NCI-H446 treated with DMSO at 0.1 percent for 48 hours (cell line): ENCODE measurements around the gene TRIM29.

Source experiments
- DNase-seq: peaks from one replicate; lab custom pipeline; 2025; lab: John Stamatoyannopoulos, UW

TRIM29 gene

DNA sequence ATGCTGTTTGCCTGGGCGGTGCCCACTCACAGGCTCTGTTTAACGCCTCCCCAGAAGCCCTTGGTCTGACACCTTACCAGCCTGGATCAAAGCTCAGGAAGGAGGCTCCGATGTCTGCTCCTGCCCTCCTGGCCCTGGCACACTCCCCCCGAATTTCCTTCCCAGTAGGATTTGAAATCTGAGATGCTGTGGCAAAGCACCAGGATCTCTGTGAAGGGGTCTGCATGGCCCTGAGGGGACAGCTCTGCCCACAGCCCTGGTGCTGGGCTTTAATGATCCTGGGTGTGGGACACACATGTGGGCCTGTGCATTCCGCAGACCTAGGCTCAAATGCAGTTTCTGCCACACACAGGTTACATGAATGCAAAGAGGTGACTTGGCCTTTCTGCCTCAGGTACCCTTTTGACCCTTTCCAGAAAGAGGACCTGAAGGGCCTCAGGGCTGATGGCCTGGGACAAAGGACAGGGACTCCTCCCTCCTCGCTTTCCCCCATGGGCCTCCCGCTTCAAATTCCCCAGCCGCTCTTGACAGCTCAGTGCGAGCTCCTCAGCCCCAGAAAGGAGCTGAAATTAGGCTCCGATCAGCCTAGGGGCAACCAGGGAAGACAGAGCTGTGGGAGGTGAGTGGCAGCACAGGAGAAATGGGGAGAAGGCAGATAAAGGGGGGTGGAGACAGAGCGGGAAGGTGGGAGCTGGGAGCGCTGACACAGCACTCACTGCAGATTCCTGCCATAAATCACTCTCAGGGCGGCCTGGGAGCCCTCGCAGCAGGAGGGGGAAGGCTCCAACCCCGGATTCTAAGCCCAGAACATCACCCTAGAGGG lies 41.3 kb downstream of the TRIM29 start:
- no peak for DNase-seq

DNA sequence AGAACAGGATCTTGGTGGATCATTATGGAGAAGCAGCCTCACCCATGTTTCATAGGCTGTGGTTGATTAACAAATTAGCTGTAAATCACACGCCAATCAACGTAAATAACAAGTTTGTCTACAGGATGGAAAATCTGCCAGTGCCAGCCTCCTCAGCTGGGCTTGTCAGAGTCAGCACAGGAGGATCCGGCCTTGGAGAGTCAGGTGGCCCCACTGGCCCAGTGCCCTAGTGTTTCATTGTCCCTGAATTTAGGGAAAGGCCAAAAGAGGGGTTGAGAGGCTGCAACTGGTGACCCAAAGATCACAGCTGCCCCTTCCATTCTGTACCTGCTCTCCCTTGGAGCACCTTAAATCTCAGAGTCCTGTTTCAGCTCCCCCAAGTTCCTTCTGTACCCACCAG lies 42.4 kb downstream of the TRIM29 start:
- DNase-seq, result no peak

DNA sequence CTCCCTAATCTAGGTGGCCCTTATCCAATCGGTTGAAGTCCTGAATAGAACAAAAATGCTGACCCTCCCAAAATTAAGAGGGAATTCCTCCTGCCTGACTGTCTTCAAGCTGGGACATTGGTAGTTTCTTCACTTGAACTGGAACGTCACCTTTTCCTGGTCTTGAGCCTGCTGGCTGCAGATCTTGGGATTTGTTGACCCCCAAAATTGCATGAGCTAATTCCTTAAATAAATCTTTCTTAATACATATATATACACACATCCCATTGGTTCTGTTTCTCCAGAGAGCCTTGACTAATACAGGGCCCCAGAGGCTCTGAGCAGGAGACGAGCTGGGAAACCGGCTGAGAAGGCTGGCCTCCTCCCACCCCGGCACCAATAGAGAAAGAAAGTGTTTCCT lies 46.2 kb downstream of the TRIM29 start:
- no peak for DNase-seq

DNA sequence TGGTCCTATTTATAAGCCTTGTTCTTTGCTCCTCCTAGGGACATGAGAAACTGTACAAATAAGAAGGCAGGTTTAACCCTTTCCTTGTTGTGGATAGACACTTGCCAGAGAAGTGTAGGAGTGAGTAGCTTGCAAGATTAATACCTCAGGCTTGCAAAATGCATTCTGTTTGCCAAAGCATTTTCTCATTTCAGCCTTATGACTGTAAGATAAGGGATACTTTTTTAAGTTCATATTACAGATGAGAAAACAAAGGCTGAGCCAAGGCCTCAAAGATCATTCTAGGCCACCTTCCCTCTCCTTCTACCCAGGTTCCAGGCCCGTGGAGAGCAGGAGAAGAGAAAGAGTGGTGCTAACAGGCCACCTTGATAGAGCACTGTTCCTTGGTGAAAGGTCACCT lies 46.8 kb downstream of the TRIM29 start:
- DNase-seq, result no peak

DNA sequence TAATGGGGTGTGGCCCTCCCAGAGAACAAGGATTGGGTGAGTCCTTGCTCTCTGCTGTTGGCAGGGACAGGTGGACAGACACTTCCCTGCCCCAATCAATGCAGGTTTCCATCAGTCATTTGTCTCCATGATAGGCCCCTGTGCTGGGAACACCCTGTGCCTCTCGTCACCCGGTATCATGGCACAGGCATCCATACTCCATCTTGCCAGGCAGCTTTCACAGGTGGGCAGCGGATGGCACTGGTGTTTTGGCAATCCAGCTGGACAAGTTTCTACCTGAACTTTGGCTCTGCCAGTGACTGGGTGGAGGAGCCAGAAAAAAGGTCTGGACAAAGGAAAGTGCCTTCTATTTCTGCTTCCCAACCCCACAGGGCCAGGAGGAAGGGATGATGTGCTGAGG lies 47.5 kb downstream of the TRIM29 start:
- no peak for DNase-seq

DNA sequence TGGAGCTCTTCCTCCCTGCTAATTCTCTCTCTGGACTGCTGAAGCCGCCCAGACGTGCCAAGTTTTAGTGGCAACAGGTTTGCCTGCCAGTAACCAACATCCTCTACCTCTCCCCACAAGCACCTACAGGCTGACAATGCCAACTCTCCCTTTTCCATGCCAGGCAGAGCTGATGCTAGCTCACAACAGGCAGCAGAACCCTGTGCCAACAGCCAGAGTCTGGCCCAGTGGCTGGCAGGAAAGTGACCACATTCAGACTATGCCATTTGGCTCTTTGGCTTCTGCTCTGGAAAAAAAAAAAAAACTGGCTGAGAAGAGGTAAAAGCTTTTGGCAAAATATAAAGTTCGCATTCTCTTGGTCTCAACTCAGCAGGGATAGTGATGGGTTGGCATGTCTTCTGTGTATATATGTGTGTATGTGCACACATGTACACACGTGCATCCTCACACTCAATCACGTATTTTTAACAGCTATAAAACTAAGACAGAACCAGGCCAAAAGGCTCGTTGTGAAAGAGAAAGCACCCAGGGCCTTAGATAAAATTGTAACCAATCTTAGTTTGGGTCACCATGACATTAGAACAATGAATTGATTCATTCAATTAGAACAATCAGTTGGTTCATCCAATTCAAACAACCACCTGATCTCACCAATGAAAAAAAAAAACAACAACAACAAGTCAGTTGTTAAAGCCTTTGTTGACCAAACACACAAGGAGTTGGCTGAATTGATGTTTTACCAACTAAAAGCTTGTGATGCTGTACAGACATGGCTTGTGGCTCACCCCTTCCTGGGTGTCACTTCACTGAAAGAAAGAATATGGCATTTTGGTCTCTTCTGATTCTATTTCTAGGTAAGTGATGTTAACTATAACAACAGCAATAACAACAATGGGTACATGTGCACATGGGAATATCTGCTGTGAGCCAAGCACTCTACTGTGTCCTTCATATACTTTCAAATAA lies 48.6 kb downstream of the TRIM29 start:
- DNase-seq, result no peak

DNA sequence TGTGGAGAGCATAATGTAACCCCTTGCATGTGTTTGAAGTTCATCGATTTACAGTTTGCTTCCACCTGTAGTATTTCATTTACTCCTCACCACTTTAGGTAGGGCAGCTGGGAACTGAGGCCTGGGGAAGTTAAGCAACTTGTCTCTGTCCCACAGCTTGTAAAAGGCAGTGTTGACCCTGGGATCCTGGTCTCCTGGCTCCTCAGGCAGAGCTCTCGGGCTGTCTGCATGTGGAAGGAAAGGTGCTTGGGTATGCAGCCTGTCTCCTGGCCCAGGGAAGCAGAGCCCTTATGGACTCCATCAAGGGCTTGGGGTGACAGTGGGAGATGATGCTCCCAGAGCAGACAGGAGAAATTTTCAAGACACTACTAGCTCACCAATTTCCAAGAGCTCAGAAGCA lies 49.9 kb downstream of the TRIM29 start:
- no peak for DNase-seq

DNA sequence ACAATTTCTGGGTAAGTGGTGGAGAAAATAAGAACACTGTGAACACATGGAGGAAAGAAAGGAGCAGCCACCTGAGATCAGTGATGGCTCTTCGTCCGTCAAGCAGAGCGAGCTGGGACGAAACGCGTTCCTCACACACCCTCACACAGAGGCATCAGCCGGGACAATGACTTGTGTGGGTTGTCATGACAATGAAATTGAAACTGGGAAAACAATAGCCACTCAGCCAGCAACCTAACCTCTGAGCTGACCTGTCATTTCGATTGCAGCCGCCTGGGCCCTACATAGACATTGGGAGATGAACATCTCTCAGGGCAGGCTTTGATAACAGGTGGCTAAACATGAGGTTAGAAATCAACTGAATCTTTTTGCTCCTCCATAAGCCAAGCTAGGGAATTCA lies 51.3 kb downstream of the TRIM29 start:
- no peak for DNase-seq

DNA sequence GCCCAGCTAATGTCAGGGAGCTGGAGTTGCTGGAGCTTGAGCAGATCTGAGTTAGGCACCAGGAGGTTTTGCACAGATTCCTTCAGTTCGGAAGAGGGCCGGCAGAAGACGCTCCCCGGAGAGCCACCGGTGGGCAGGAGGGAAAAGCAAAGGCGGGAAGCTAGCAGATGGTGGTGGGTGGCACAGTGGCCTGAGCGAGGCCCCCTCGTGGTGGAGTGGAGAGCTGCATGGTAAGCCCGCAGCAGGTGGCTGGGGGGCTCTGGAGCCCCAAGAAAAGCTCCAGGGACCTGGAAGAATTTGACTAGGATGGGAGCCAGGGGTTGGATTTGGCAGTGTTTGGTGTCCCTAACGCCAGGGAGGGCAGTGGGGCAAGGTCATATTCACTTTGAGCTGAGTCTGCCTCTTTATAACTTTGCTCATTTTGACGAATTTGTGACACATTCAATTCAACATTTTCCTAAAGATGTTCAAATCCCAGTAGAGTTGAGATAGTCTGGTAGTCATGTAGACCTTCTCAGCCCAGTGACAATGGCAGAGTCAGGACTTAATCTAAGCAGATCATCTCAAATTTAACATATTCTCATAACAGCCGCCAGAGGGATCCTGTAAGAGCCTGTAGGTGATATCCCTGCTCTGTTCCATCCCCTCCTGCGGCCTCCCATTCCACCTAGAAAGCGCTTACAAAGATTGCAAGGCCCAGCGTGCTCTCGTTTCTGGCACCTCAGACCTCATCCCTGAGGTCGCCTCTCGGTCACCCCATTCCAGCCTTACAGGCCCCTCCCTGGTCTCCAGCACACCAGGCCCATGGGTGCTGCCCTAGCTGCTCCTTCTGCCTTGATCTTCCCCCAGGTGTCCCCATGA lies 57.9 kb downstream of the TRIM29 start:
- DNase-seq, result no peak

DNA sequence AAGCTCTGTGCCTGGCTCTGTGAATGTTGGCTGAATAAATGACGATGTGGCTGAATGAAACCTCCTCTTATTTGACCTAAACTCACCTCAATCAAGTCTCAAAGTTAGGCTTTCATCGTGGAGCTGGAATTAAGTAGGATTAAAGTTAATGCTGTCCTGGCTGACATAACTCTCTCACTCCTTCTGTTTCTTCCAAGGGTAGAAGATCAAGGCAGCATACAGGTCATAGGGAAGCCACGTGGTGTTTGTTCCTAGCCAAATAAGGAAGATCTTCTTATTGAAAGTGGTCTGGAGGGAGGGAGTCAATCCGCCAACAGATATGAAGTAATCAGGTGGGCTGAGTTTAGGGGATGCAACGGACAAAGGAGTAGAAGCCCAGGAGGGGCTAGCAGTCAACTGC lies 59.5 kb downstream of the TRIM29 start:
- no peak for DNase-seq

DNA sequence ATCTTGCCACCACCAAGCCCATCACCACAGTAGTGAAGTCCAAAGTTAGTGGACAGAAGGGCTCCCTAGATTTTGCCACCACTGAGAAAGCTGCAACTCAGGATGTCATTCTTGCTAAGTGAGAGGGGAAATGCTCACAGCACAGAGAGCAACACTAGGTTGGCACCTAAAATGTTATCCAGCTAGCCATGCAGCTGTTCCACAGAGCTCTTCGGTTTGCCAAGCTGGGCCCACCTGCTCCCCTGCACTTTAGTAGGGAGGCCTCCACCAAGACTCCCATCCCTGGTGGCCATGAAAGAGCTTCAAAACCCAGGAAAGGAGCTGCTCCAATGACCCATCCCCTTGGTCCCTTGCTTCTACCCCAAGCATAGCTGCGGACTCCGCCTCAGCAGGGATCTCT lies 63.8 kb downstream of the TRIM29 start:
- DNase-seq, result no peak

DNA sequence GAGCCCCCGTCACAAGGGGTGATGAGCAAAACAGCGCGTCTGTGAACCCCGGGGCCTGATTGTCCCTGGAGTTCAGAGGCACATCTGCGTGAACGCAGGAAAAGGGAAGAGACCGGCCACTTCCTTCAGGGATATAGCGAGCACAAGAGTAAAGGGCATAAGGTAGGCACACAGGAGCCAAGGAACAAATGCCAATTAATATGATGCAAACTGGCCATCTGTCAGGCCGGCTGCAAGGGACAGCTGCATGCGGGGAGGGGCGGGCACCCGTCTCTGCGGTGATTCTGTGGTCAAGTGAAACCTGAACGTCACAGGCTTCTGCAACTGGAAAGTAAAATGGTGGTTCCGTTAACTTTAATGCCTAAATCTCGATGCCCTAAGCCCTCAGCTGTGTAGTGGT lies 64.7 kb downstream of the TRIM29 start:
- no peak for DNase-seq

DNA sequence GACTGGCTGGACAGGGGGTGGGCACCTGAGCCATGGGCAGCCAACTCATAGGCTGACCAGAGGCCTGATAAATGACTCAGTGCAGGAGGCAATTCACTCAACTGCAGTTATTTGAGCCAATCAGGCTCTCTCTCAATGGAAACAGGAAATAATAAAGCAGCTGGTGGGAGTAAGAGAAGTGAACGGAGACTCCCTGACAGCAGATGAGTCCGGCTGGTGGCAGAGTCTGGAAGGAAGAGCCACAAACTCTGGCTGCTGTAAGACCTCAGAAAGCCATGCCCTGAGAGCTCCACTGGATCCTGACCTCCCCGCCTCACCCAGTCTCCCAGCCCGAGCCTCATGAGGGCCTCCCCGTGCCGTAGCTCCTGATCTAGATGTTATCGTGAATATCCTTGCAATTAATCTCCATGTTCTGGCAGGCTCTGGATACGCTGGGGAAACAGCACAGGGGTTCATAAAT lies 69.8 kb downstream of the TRIM29 start:
- DNase-seq, result no peak

DNA sequence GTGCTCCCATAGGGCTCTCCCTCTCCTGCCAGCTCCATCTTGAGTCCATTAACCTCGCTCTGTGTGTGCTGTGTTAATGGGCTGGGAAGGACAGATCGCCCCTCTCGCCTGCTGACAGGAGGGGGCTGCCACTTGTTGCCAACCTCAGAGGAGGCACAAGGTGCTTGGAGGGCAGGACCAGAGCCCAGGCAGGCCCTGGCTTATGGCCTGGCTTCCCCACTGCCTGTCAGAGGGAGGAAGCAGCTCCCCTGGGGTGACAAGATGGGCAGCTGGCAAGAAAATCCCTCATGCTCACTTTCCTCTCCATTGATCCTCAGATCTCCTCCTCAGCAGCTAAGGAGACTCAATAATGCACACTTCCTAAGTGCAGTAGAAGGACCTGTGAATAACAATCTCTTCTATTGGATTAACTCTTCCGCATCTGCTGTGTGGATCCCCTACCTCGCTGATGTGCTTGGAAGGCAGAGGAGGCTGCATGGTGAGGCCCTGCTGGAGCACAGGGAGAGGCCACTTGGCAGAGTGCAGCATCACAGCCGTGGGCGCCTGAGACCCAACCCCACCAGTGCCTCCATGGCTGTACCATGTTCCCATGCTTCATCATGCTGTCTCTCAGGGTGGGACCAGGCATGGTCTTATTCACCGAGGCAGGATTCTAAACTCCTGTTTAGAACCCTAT lies 70.3 kb downstream of the TRIM29 start:
- no peak for DNase-seq

DNA sequence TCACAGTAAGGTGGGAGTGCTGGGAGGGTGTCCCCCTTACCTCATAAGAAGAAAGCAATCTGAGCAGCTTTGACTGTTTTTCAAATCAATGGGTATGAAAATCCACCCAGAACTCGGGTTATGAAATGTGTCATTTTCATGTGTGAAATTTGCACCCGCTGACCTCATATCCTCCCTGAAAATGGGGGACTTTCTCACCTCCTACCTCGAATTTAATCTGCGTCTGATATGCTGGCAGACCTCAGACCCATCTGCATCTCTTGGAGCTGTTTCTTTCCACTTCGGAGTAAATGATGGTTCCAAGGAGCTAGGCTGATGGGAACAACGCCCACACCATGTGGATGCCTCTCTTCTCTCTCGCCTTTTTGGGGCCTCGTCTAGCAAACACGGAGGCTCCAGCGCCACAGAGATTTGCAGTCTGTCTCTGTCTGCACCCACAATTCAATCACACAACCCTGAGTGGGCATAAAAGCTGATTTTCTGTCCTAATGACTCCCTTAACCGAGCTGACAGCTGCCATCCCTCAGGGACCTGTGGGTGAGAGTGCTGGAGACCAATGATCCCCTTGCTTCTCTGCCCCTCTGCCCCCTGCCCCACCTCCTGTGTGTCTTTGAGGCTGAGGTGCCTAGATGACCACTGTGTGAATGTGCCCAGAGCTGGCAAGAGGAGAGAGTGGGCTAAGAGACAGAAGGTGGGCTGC lies 71.0 kb downstream of the TRIM29 start:
- DNase-seq, result no peak

DNA sequence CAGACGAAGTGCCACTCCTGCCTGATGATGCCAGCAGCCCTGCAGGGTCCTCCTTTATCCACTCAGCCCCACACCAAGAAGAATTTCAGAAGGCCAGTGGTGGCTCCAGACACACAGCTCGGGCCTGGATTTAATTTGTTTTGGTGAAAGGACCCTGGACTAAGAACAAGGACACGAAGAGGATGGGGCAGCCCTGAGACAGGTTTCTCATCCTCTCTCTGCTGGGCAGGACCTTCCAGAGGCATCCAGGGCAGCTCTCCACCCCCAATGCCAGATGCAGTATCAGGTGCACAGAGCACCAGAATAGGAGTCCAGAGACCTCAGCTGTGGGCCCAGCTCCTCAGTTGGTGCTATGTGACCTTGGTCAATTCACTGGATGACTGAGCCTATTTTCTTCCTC lies 72.0 kb downstream of the TRIM29 start:
- no peak for DNase-seq

DNA sequence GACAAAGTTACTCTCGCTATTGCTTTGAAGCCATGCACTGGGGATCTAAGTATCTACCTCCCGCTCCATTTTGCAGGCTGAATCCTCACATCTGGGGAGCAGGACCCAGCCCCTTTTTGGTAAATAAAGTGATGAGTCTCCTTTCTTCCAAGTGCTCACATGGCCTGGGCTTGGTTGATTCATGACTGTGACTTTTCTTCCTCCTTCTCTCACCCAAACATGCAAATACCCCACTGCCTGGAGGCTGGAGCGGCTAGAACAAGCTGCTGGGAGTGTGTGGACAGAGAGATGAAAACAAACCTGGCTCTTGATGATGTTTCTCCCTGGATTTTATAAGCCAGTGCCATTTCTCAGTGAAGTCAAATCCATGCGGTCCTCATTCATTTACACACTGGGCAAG lies 72.7 kb downstream of the TRIM29 start:
- DNase-seq, result no peak

DNA sequence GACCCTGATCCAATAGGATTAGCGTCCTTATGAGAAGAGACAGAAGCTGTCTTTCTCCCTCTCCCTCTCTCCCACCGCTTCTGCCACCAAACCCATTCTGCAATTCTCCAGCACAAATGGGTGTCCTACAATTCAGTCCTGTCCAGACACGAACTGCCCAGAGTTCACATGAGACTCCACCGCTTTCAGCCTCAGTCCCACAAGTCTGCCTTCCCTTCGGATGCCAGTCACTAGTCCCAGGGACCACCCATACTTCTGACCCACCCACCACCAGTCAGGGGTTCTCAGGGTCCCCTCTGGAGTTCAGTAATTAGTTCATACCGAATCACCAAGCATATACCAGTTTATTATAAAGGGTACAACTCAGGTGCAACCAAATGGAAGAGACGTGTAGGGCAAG lies 73.6 kb downstream of the TRIM29 start:
- DNase-seq, result no peak

DNA sequence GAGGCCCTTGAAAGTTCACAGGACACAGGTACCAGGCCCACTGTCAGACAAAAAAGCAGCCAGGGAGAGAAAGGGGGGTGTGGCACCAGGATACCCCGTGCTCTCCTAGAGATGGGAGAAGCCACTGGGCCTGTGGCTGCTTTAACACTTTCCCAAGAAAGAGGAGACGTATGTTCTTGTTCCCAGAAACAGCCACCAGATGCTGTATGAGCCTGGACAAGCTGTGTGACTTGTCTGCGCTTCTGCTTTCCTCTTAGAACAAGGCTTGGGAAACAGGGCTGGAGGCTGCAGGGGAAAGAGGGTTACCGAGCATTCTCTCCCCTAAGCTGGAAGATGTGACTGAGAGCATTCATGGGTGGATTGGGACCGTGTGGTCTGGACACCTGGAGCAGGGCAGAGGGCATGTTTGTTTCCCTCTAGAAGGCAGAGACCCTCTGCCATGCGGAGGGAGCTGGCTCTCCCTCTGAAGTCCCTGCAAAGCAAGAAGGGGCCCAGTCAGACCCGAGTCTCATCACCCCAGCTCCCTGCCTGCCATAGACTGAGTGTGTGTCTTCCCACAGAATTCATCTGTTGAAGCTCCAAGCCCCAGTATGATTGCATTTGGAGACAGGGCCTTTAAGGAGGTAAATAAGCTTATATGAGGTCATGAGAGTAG lies 74.1 kb downstream of the TRIM29 start:
- no peak for DNase-seq

DNA sequence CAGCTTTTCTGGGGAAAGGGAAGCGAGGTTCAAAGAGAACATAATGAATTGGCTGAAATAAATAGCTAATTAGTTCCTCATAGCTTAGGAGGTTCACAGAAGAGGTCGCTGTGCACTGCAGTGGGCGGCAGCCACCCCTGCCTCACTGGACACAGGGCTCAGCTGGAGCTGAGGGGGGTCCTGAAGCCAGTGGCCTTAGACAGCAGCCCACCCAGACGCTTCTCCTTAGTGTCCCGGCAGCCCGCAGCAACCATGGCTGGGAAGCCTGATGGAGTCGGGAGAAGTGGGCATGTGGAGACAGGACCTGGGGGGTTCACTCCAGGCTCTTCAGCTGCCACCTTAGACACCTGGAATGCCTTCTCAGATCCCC lies 75.4 kb downstream of the TRIM29 start:
- no peak for DNase-seq
